Mesendoderm (in vitro differentiated cells): ENCODE results near the gene SULT1E1.

Experiments
- DNase-seq: peaks from one replicate; pipeline ENCODE4 v3.0.0; 2013
- H2AK5ac ChIP-seq: 2 replicates; pipeline ENCODE4 v1.6.1; 2013; ENCODE audit warnings: low read length, inconsistent platforms
- H2BK120ac ChIP-seq: 2 replicates; pipeline ENCODE4 v1.6.1; 2013; ENCODE audit warnings: low read depth, mild to moderate bottlenecking, low read length, moderate library complexity, mixed read lengths
- H2BK15ac ChIP-seq: replicated peaks from 2 replicates; pipeline ENCODE4 v1.6.1; 2013; ENCODE audit warnings: low read depth, mild to moderate bottlenecking, moderate library complexity
- H2BK5ac ChIP-seq: 2 replicates; pipeline ENCODE4 v1.6.1; 2013; ENCODE audit warnings: low read length, inconsistent platforms
- H3K18ac ChIP-seq: 2 replicates; pipeline ENCODE4 v1.6.1; 2013; ENCODE audit warnings: mild to moderate bottlenecking, low read length, mixed read lengths
- H3K23ac ChIP-seq: one replicate; pipeline ENCODE4 v1.6.1; 2013; ENCODE audit warnings: low read length
- H3K27ac ChIP-seq: 2 replicates; pipeline ENCODE4 v1.5.1; 2013; ENCODE audit warnings: low read depth, mild to moderate bottlenecking, inconsistent platforms, low read length, moderate library complexity
- H3K27me3 ChIP-seq: 2 replicates; pipeline ENCODE4 v1.6.1; 2013; ENCODE audit warnings: low read length, control low read depth, mild to moderate bottlenecking, inconsistent platforms; ENCODE audit not compliant: insufficient read depth, poor library complexity
- H3K36me3 ChIP-seq: 2 replicates; pipeline ENCODE4 v1.6.1; 2013; ENCODE audit warnings: low read length, inconsistent platforms; ENCODE audit not compliant: control insufficient read depth, insufficient read depth
- H3K4ac ChIP-seq: one replicate; pipeline ENCODE4 v1.6.1; 2013; ENCODE audit warnings: low read depth, mild to moderate bottlenecking, low read length, moderate library complexity
- H3K4me1 ChIP-seq: 2 replicates; pipeline ENCODE4 v1.6.1; 2013; ENCODE audit warnings: low read depth, low read length, inconsistent platforms; ENCODE audit not compliant: control insufficient read depth
- H3K4me2 ChIP-seq: 2 replicates; pipeline ENCODE4 v1.6.1; 2013; ENCODE audit warnings: low read length
- H3K4me3 ChIP-seq: 2 replicates; pipeline ENCODE4 v1.5.1; 2013; ENCODE audit warnings: mild to moderate bottlenecking, low read length
- H3K56ac ChIP-seq: one replicate; pipeline ENCODE4 v1.6.1; 2013; ENCODE audit warnings: low read length
- H3K79me1 ChIP-seq: 2 replicates; pipeline ENCODE4 v1.6.1; 2013; ENCODE audit warnings: low read length, inconsistent platforms
- H3K79me2 ChIP-seq: 2 replicates; pipeline ENCODE4 v1.6.1; 2013; ENCODE audit warnings: mild to moderate bottlenecking, low read length; ENCODE audit not compliant: control insufficient read depth, insufficient read depth
- H3K9ac ChIP-seq: 2 replicates; pipeline ENCODE4 v1.6.1; 2013; ENCODE audit warnings: low read length, inconsistent platforms
- H4K5ac ChIP-seq: one replicate; pipeline ENCODE4 v1.6.1; 2013; ENCODE audit warnings: low read length
- H4K8ac ChIP-seq: one replicate; pipeline ENCODE4 v1.6.1; 2013; ENCODE audit warnings: low read depth, mild to moderate bottlenecking, control low read depth, low read length, moderate library complexity
- WGBS: extraction: QIAGEN DNeasy Blood & Tissue Kit; methylation state at CpG from one replicate; pipeline ENCODE4 v1.1.7; 2013; ENCODE audit warnings: low lambda C conversion rate, missing lambda C conversion rate; ENCODE audit not compliant: insufficient coverage; ENCODE audit errors: extremely low coverage; 5-methylcytosine and 5-hydroxymethylcytosine counted together

The SULT1E1 gene

GRCh38 chr4:69855822-69856221 is 4.1 kb downstream of the SULT1E1 start:
- no peaks in the 10 kb centered on the region for H3K4me1 ChIP-seq
- H2BK120ac ChIP-seq = no peak overlapping the region
- no peak overlapping the region for H3K4me2 ChIP-seq
- no peak overlapping the region for H3K23ac ChIP-seq
- H3K4me3 ChIP-seq = no peak overlapping the region
- no peaks in the 10 kb centered on the region for H3K79me1 ChIP-seq
- no peaks in the 10 kb centered on the region for H3K79me2 ChIP-seq
- no peak overlapping the region for H3K4ac ChIP-seq
- H3K27me3 ChIP-seq = no peaks in the 10 kb centered on the region
- no peak overlapping the region for H4K8ac ChIP-seq
- no peak overlapping the region for H3K18ac ChIP-seq
- WGBS = no CpG with 5 or more reads among the region's 2 CpGs
- H3K9ac ChIP-seq = no peak overlapping the region
- H4K5ac ChIP-seq = no peak overlapping the region
- no peaks in the 10 kb centered on the region for H3K36me3 ChIP-seq
- no peak overlapping the region for H2AK5ac ChIP-seq
- H3K27ac ChIP-seq = no peak overlapping the region
- no peak for DNase-seq
- H2BK5ac ChIP-seq = no peak overlapping the region
- H2BK15ac ChIP-seq = no peak overlapping the region
- H3K56ac ChIP-seq = no peak overlapping the region

DNA sequence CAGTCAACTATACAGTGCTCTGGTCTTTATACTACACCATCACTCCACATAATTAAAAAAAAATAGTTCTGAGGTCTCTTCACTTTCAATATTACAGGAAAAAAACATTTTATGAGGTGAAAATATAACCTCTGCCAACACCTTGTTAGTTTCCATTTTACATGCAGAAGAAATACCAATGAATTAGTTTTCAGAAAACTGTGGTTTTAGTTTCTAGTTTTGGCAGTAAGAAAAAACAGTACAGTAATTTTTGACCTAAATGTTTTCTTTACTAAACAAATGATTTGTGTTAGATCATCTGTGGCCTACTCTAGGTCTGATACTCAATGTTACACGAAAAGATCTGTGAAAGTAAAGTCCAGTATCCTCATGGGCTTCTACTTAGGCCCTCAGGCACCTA is 10.0 kb downstream of the SULT1E1 start:
- Histone ChIP-seq H2BK5ac (no peak overlapping the region), H3K4me1 (no peaks in the 10 kb centered on the region), H3K4me2 (no peak overlapping the region), H3K27me3 (no peaks in the 10 kb centered on the region), H2BK15ac (no peak overlapping the region), H3K79me1 (no peaks in the 10 kb centered on the region), H3K79me2 (no peaks in the 10 kb centered on the region), H3K4ac (no peak overlapping the region), H3K23ac (no peak overlapping the region), H3K9ac (no peak overlapping the region), H3K56ac (no peak overlapping the region), H3K36me3 (no peaks in the 10 kb centered on the region), H4K5ac (no peak overlapping the region), H3K18ac (no peak overlapping the region), H3K4me3 (no peak overlapping the region), H2AK5ac (no peak overlapping the region), H2BK120ac (no peak overlapping the region), H3K27ac (no peak overlapping the region), H4K8ac (no peak overlapping the region)
- no peak for DNase-seq
- WGBS = no CpG with 5 or more reads among the region's 1 CpG

- no peak overlapping the region for H4K5ac ChIP-seq
- H2BK120ac ChIP-seq = no peak overlapping the region
- no peak overlapping the region for H2BK5ac ChIP-seq
- no peak overlapping the region for H3K4me3 ChIP-seq
- no peak overlapping the region for H2BK15ac ChIP-seq
- H3K27me3 ChIP-seq = no peaks in the 10 kb centered on the region
- no CpG with 5 or more reads among the region's 3 CpGs for WGBS
- no peak for DNase-seq
- no peak overlapping the region for H2AK5ac ChIP-seq
- H3K36me3 ChIP-seq = no peaks in the 10 kb centered on the region
- H3K4me2 ChIP-seq = no peak overlapping the region
- no peaks in the 10 kb centered on the region for H3K4me1 ChIP-seq
- H3K56ac ChIP-seq = no peak overlapping the region
- no peaks in the 10 kb centered on the region for H3K79me1 ChIP-seq
- H3K4ac ChIP-seq = no peak overlapping the region
- H3K18ac ChIP-seq = no peak overlapping the region
- no peaks in the 10 kb centered on the region for H3K79me2 ChIP-seq
- no peak overlapping the region for H3K23ac ChIP-seq
- no peak overlapping the region for H3K9ac ChIP-seq
- H4K8ac ChIP-seq = no peak overlapping the region
- H3K27ac ChIP-seq = no peak overlapping the region
Observed at GRCh38 chr4:69849297-69849696, 10.6 kb downstream of the SULT1E1 start.

DNA sequence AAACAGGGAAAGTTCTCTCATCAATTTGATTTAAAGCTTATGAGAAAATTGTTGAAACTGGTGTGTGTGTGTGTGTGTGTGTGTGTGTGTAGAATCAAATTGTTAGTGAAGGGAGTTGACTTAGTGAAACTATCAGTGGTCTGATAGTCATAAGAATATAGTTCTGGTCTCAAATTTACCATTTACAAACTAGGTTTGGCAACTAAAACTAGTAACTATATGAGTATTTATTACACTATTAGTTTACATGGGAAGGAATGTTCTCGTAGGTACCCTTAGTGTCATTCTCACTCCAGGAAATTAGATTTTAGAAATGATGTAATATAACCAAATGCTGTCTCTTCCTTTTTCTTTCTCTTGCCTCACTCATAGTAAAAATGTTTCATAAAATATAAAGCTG is 11.9 kb downstream of the SULT1E1 start:
- H4K5ac ChIP-seq = no peak overlapping the region
- H3K27me3 ChIP-seq = no peaks in the 10 kb centered on the region
- H3K4ac ChIP-seq = no peak overlapping the region
- no peaks in the 10 kb centered on the region for H3K79me1 ChIP-seq
- H3K4me1 ChIP-seq = no peaks in the 10 kb centered on the region
- H2BK5ac ChIP-seq = no peak overlapping the region
- no peaks in the 10 kb centered on the region for H3K79me2 ChIP-seq
- H3K27ac ChIP-seq = no peak overlapping the region
- no peak overlapping the region for H3K23ac ChIP-seq
- no peak overlapping the region for H3K4me2 ChIP-seq
- no CpG with 5 or more reads among the region's 1 CpG for WGBS
- no peak overlapping the region for H3K18ac ChIP-seq
- H3K56ac ChIP-seq = no peak overlapping the region
- H3K36me3 ChIP-seq = no peaks in the 10 kb centered on the region
- H4K8ac ChIP-seq = no peak overlapping the region
- no peak overlapping the region for H3K9ac ChIP-seq
- H3K4me3 ChIP-seq = no peak overlapping the region
- no peak overlapping the region for H2BK120ac ChIP-seq
- H2AK5ac ChIP-seq = no peak overlapping the region
- H2BK15ac ChIP-seq = no peak overlapping the region
- DNase-seq = no peak

- Histone ChIP-seq H3K23ac (no peak overlapping the region), H4K8ac (no peak overlapping the region), H3K18ac (no peak overlapping the region), H2BK5ac (no peak overlapping the region), H3K79me1 (no peaks in the 10 kb centered on the region), H3K4me1 (no peaks in the 10 kb centered on the region), H3K9ac (no peak overlapping the region), H2BK15ac (no peak overlapping the region), H3K56ac (no peak overlapping the region), H3K27ac (no peak overlapping the region), H3K27me3 (no peaks in the 10 kb centered on the region), H4K5ac (no peak overlapping the region), H3K79me2 (no peaks in the 10 kb centered on the region), H3K36me3 (no peaks in the 10 kb centered on the region), H2AK5ac (no peak overlapping the region), H2BK120ac (no peak overlapping the region), H3K4me3 (no peak overlapping the region), H3K4ac (no peak overlapping the region), H3K4me2 (no peak overlapping the region)
- no peak for DNase-seq
- WGBS = no CpG with 5 or more reads among the region's 4 CpGs
Observed at GRCh38 chr4:69843932-69844331, 16.0 kb downstream of the SULT1E1 start.

DNA sequence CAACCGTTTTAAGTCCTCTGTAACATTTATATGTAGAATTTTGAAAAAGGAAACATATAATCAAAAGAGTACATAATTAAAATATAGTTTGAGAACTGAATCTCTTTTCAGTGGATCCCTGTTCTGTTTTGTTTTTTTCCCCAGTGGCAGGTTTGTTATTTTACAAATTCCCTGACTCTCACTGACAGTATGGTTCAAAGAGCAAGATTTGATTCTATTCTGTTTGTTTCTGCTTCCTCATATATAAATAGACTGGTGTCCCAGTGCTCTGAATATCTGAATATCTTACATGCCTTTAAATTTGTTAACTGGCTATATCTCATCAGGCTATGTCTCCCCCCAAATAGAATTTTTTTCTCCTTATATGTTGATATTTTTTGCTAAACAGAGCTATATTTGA is 16.6 kb downstream of the SULT1E1 start:
- no peaks in the 10 kb centered on the region for H3K79me1 ChIP-seq
- H3K4me2 ChIP-seq = no peak overlapping the region
- no peaks in the 10 kb centered on the region for H3K27me3 ChIP-seq
- no peak overlapping the region for H3K9ac ChIP-seq
- H3K36me3 ChIP-seq = no peaks in the 10 kb centered on the region
- no peak overlapping the region for H4K5ac ChIP-seq
- no peak overlapping the region for H3K4ac ChIP-seq
- H2BK15ac ChIP-seq = no peak overlapping the region
- no peak overlapping the region for H2BK120ac ChIP-seq
- no peak overlapping the region for H3K56ac ChIP-seq
- no peak for DNase-seq
- no peak overlapping the region for H3K18ac ChIP-seq
- H3K4me3 ChIP-seq = no peak overlapping the region
- no peak overlapping the region for H2BK5ac ChIP-seq
- no peak overlapping the region for H4K8ac ChIP-seq
- no peak overlapping the region for H2AK5ac ChIP-seq
- WGBS = no CpG with 5 or more reads among the region's 1 CpG
- no peak overlapping the region for H3K23ac ChIP-seq
- no peaks in the 10 kb centered on the region for H3K4me1 ChIP-seq
- H3K27ac ChIP-seq = no peak overlapping the region
- no peaks in the 10 kb centered on the region for H3K79me2 ChIP-seq
